GM23248 (cell line): ENCODE measurements around the gene DEFB129. TPM values are rescaled to one million over a fixed set of nuclear protein-coding genes. Genes with fewer than 3 reads are reported as not detected.
"Not testable (repeated sequence)": the region's sequence is repeated elsewhere in the genome, so short reads cannot be mapped to it uniquely, and the experiment has no call there.

Experiments
- DNase-seq: peaks from one replicate; pipeline ENCODE4 v3.0.0-alpha.2; 2015
- H2AFZ ChIP-seq: fragments of 200-600 bp; sonication (generic); 2 replicates; pipeline ENCODE4 v1.6.1; 2016; ENCODE audit warnings: antibody characterized with exemption
- H3F3A ChIP-seq: fragments of 200-600 bp; sonication (generic); 2 replicates; pipeline ENCODE4 v1.6.1; 2016; ENCODE audit warnings: mild to moderate bottlenecking, antibody characterized with exemption, mixed run types; ENCODE audit not compliant: insufficient read depth
- H3K27ac ChIP-seq: fragments of 200-600 bp; sonication (generic); 2 replicates; pipeline ENCODE4 v1.5.1; 2016; ENCODE audit warnings: mild to moderate bottlenecking
- H3K27me3 ChIP-seq: fragments of 200-600 bp; sonication (generic); replicated peaks from 2 replicates; pipeline ENCODE4 v1.6.1; 2016; ENCODE audit warnings: mild to moderate bottlenecking; ENCODE audit not compliant: insufficient read depth
- H3K36me3 ChIP-seq: fragments of 200-600 bp; sonication (generic); 2 replicates; pipeline ENCODE4 v1.6.1; 2016; ENCODE audit warnings: low read depth, mild to moderate bottlenecking
- H3K4me1 ChIP-seq: fragments of 200-600 bp; sonication (generic); 2 replicates; pipeline ENCODE4 v1.6.1; 2016; ENCODE audit warnings: mild to moderate bottlenecking; ENCODE audit not compliant: insufficient read depth
- H3K4me2 ChIP-seq: fragments of 200-600 bp; sonication (generic); one replicate; pipeline ENCODE4 v1.6.1; 2016; ENCODE audit warnings: mild to moderate bottlenecking; ENCODE audit not compliant: unreplicated experiment
- H3K4me3 ChIP-seq: fragments of 200-600 bp; sonication (generic); 2 replicates; pipeline ENCODE4 v1.5.1; 2016; ENCODE audit warnings: mild to moderate bottlenecking
- H3K79me2 ChIP-seq: fragments of 200-600 bp; sonication (generic); 2 replicates; pipeline ENCODE4 v1.6.1; 2016; ENCODE audit warnings: mild to moderate bottlenecking; ENCODE audit not compliant: insufficient read depth
- H3K9ac ChIP-seq: fragments of 200-600 bp; sonication (generic); 2 replicates; pipeline ENCODE4 v1.6.1; 2016; ENCODE audit warnings: mild to moderate bottlenecking
- H3K9me2 ChIP-seq: fragments of 200-600 bp; sonication (generic); 2 replicates; pipeline ENCODE4 v1.6.1; 2016; ENCODE audit warnings: mixed run types, mild to moderate bottlenecking, moderate library complexity; ENCODE audit not compliant: insufficient read depth
- H3K9me3 ChIP-seq: fragments of 200-600 bp; sonication (generic); one replicate; pipeline ENCODE4 v1.6.1; 2017; ENCODE audit warnings: low read depth
- H4K20me1 ChIP-seq: fragments of 200-600 bp; sonication (generic); 2 replicates; pipeline ENCODE4 v1.6.0; 2016; ENCODE audit not compliant: insufficient read depth
- EZH2 ChIP-seq: fragments of 200-600 bp; sonication (generic); IDR thresholded peaks from 2 replicates; pipeline ENCODE4 v1.6.1; 2018; ENCODE audit warnings: antibody characterized with exemption, mild to moderate bottlenecking; ENCODE audit not compliant: insufficient read depth, poor library complexity, severe bottlenecking
- EZH2phosphoT487 ChIP-seq: fragments of 200-600 bp; sonication (generic); IDR thresholded peaks from 2 replicates; pipeline ENCODE4 v1.6.1; 2018; ENCODE audit warnings: antibody characterized with exemption, moderate library complexity, mild to moderate bottlenecking, low read depth; ENCODE audit not compliant: insufficient read depth
- WGBS, 2 experiments: methylation state at CpG; one replicate each; pipeline ENCODE4 v1.1.6; 2015 to 2017; ENCODE audit warnings: low lambda C conversion rate in 2 of 2, low coverage in 1 of 2; ENCODE audit errors: missing lambda C conversion rate in 2 of 2; 5-methylcytosine and 5-hydroxymethylcytosine counted together
- in situ Hi-C: fragments of 300-500 bp; cut with MboI; formaldehyde crosslinking; loops from 2 replicates; pipeline ENCODE4 v1.15.0; 2020
- polyA plus RNA-seq: library from polyadenylated mRNA; unstranded; fragments of >200 nt; fragmentation: Nextera tagmentation; extraction: Ambion mirVana; gene quantifications from 2 replicates; pipeline ENCODE4 v1.2.1, GENCODE V29; 2016
- total RNA-seq: library from RNA; depleted of rRNA; stranded (reverse); fragments of >200 nt; shearing (Covaris generic); gene quantifications from 2 replicates; pipeline ENCODE4 v1.2.3, GENCODE V29; 2014

The DEFB129 gene
- total and polyA plus RNA-seq, 2 experiments from 2014 or later, result not detected

GRCh38 chr20:237489-237888 lies 10.4 kb downstream of the DEFB129 start:
- no peak overlapping the region for H3K9ac ChIP-seq
- in situ Hi-C loops, result no loop called here
- no peak overlapping the region for H3K4me2 ChIP-seq
- peak; percentile 1 for DNase-seq
- H4K20me1 ChIP-seq, result no peaks in the 10 kb centered on the region
- no peak overlapping the region for H3K4me3 ChIP-seq
- H3K27me3 ChIP-seq, result peaks cover 9% of the 10 kb centered on the region; the same call in 1 of the 2 replicates
- no peaks in the 10 kb centered on the region for H3K79me2 ChIP-seq
- no peaks in the 10 kb centered on the region for H3F3A ChIP-seq
- H3K9me2 ChIP-seq, result no peaks in the 10 kb centered on the region
- H3K36me3 ChIP-seq, result no peaks in the 10 kb centered on the region
- 42 to 55% methylated on average over 4 of the region's 4 CpGs for WGBS, 2 experiments
- no peaks in the 10 kb centered on the region for H3K4me1 ChIP-seq
- H2AFZ ChIP-seq, result no peak overlapping the region
- H3K27ac ChIP-seq, result no peak overlapping the region
- TF ChIP-seq EZH2 (no peak), EZH2phosphoT487 (no peak)
- H3K9me3 ChIP-seq, result no peaks in the 10 kb centered on the region

- no peaks in the 10 kb centered on the region for H3K79me2 ChIP-seq
- H3K4me3 ChIP-seq, result no peak overlapping the region
- H4K20me1 ChIP-seq, result no peaks in the 10 kb centered on the region
- no peak overlapping the region for H3K27ac ChIP-seq
- H3K4me2 ChIP-seq, result no peak overlapping the region
- no peak overlapping the region for H2AFZ ChIP-seq
- no peak for DNase-seq
- H3K27me3 ChIP-seq, result peaks cover 14% of the 10 kb centered on the region; the same call in 1 of the 2 replicates
- H3K9me2 ChIP-seq, result no peaks in the 10 kb centered on the region
- no peaks in the 10 kb centered on the region for H3K36me3 ChIP-seq
- H3K4me1 ChIP-seq, result no peaks in the 10 kb centered on the region
- H3F3A ChIP-seq, result no peaks in the 10 kb centered on the region
- 62 to 66% methylated on average over 3 of the region's 3 CpGs for WGBS, 2 experiments
- in situ Hi-C loops, result no loop called here
- no peak for TF ChIP-seq EZH2phosphoT487
- no peak for TF ChIP-seq EZH2
- H3K9ac ChIP-seq, result no peak overlapping the region
- no peaks in the 10 kb centered on the region for H3K9me3 ChIP-seq
Measured at GRCh38 chr20:237929-238328, 10.9 kb downstream of the DEFB129 start.

- DNase-seq, result no peak
- Histone ChIP-seq H3K9me2 (no peaks in the 10 kb centered on the region), H3K4me1 (no peaks in the 10 kb centered on the region), H3K4me2 (no peak overlapping the region), H2AFZ (no peak overlapping the region), H3K9me3 (no peaks in the 10 kb centered on the region), H3K36me3 (no peaks in the 10 kb centered on the region), H3K27ac (no peak overlapping the region), H4K20me1 (no peaks in the 10 kb centered on the region), H3K4me3 (no peak overlapping the region), H3K9ac (no peak overlapping the region), H3F3A (no peaks in the 10 kb centered on the region), H3K27me3 (peaks cover 19% of the 10 kb centered on the region), H3K79me2 (no peaks in the 10 kb centered on the region)
- in situ Hi-C loops, result no loop called here
- WGBS, 2 experiments, result 30 to 47% methylated on average over 2 of the region's 2 CpGs
- TF ChIP-seq EZH2 (no peak), EZH2phosphoT487 (no peak)
Measured at GRCh38 chr20:242905-243304, 15.8 kb downstream of the DEFB129 start.

GRCh38 chr20:251354-251753 lies 24.3 kb downstream of the DEFB129 start:
- Histone ChIP-seq H3K27ac (no peak overlapping the region), H3K4me3 (no peak overlapping the region), H3F3A (no peaks in the 10 kb centered on the region), H3K27me3 (peaks cover 5% of the 10 kb centered on the region), H4K20me1 (no peaks in the 10 kb centered on the region), H2AFZ (no peak overlapping the region), H3K79me2 (no peaks in the 10 kb centered on the region), H3K36me3 (no peaks in the 10 kb centered on the region), H3K9ac (no peak overlapping the region), H3K9me3 (no peaks in the 10 kb centered on the region), H3K4me1 (no peaks in the 10 kb centered on the region), H3K9me2 (no peaks in the 10 kb centered on the region), H3K4me2 (no peak overlapping the region)
- DNase-seq, result no peak
- 5 to 8% methylated on average over 2 of the region's 2 CpGs for WGBS, 2 experiments
- in situ Hi-C loops, result no loop called here
- TF ChIP-seq EZH2phosphoT487 (no peak), EZH2 (no peak)

GRCh38 chr20:252801-253200 lies 25.7 kb downstream of the DEFB129 start:
- in situ Hi-C loops, result no loop called here
- Histone ChIP-seq H3K4me1 (no peaks in the 10 kb centered on the region), H3K9me3 (no peaks in the 10 kb centered on the region), H3K4me2 (no peak overlapping the region), H2AFZ (no peak overlapping the region), H3K27me3 (peaks cover 7% of the 10 kb centered on the region), H3K4me3 (no peak overlapping the region), H3K79me2 (no peaks in the 10 kb centered on the region), H3K9ac (no peak overlapping the region), H3K27ac (no peak overlapping the region), H3K9me2 (no peaks in the 10 kb centered on the region), H4K20me1 (no peaks in the 10 kb centered on the region), H3F3A (no peaks in the 10 kb centered on the region), H3K36me3 (no peaks in the 10 kb centered on the region)
- WGBS, 2 experiments, result 41 to 43% methylated on average over 2 of the region's 2 CpGs
- TF ChIP-seq EZH2 (no peak), EZH2phosphoT487 (no peak)
- DNase-seq, result no peak

GRCh38 chr20:253447-253846 lies 26.4 kb downstream of the DEFB129 start:
- H3K9ac ChIP-seq, H3K9me3 ChIP-seq, H4K20me1 ChIP-seq, H3K4me1 ChIP-seq, H3F3A ChIP-seq, H3K36me3 ChIP-seq, in situ Hi-C loops, H3K27me3 ChIP-seq, H3K27ac ChIP-seq, DNase-seq, H3K79me2 ChIP-seq, H3K4me3 ChIP-seq, H3K9me2 ChIP-seq, H2AFZ ChIP-seq, H3K4me2 ChIP-seq: not testable (repeated sequence)
- 15 to 19% methylated on average over 6 of the region's 6 CpGs for WGBS, 2 experiments
